Endothelial cell (in vitro differentiated cells): ENCODE measurements around the gene RABGAP1. TPM values are rescaled to one million over a fixed set of nuclear protein-coding genes. Genes with fewer than 3 reads are reported as not detected.

Experiments used
- DNase-seq: peaks from one replicate; pipeline ENCODE4 v3.0.0; 2021; ENCODE audit warnings: low spot score
- H3K27ac Mint-ChIP-seq: one replicate; pipeline ENCODE4 v1.8.0; 2021; ENCODE audit warnings: mixed read lengths, inconsistent platforms; ENCODE audit not compliant: unreplicated experiment
- H3K27me3 Mint-ChIP-seq: one replicate; pipeline ENCODE4 v1.8.0; 2021; ENCODE audit warnings: mild to moderate bottlenecking, moderate library complexity, mixed read lengths, inconsistent platforms; ENCODE audit not compliant: unreplicated experiment
- H3K36me3 Mint-ChIP-seq: one replicate; pipeline ENCODE4 v1.8.0; 2021; ENCODE audit warnings: mild to moderate bottlenecking, low read depth, mixed read lengths, inconsistent platforms; ENCODE audit not compliant: unreplicated experiment
- H3K4me1 Mint-ChIP-seq: one replicate; pipeline ENCODE4 v1.8.0; 2021; ENCODE audit warnings: mild to moderate bottlenecking, mixed read lengths, inconsistent platforms; ENCODE audit not compliant: unreplicated experiment
- H3K4me3 Mint-ChIP-seq: one replicate; pipeline ENCODE4 v1.8.0; 2021; ENCODE audit warnings: mild to moderate bottlenecking, mixed read lengths, inconsistent platforms; ENCODE audit not compliant: unreplicated experiment
- H3K9me3 Mint-ChIP-seq: one replicate; pipeline ENCODE4 v1.8.0; 2021; ENCODE audit warnings: mixed read lengths, inconsistent platforms; ENCODE audit not compliant: unreplicated experiment
- CTCF ChIP-seq: fragments of 200-600 bp; sonication (generic); IDR thresholded peaks from one replicate; pipeline ENCODE4 v1.5.0; 2021; ENCODE audit warnings: antibody characterized with exemption; ENCODE audit not compliant: unreplicated experiment
- total RNA-seq: library from RNA; stranded (reverse); fragmentation: NEBNext Ultra II Directional; extraction: Animal tissue kit (Norgen Biotek cat#: 25700); gene quantifications from one replicate; pipeline ENCODE4 v1.2.1, GENCODE V29; 2021; ENCODE audit not compliant: unreplicated experiment

The RABGAP1 gene
- total RNA-seq, 1 donor from 2014 or later, result 58.2 TPM

- no peaks in the 10 kb centered on the region for H3K9me3 Mint-ChIP-seq
- H3K27ac Mint-ChIP-seq, result no peak overlapping the region
- no peak for TF ChIP-seq CTCF
- no peaks in the 10 kb centered on the region for H3K27me3 Mint-ChIP-seq
- peaks cover 6% of the 10 kb centered on the region for H3K36me3 Mint-ChIP-seq
- no peaks in the 10 kb centered on the region for H3K4me1 Mint-ChIP-seq
- H3K4me3 Mint-ChIP-seq, result no peak overlapping the region
- no peak for DNase-seq
These were observed 194.6 kb downstream of the RABGAP1 start for GRCh38 chr9:123135430-123135829.

- H3K36me3 Mint-ChIP-seq, result peaks cover 6% of the 10 kb centered on the region
- H3K27me3 Mint-ChIP-seq, result no peaks in the 10 kb centered on the region
- no peak overlapping the region for H3K4me3 Mint-ChIP-seq
- DNase-seq, result no peak
- no peak for TF ChIP-seq CTCF
- H3K9me3 Mint-ChIP-seq, result no peaks in the 10 kb centered on the region
- no peak overlapping the region for H3K27ac Mint-ChIP-seq
- H3K4me1 Mint-ChIP-seq, result peaks cover 4% of the 10 kb centered on the region
These were observed 197.3 kb downstream of the RABGAP1 start for GRCh38 chr9:123138163-123138562.

- H3K27ac Mint-ChIP-seq, result no peak overlapping the region
- H3K9me3 Mint-ChIP-seq, result no peaks in the 10 kb centered on the region
- H3K4me3 Mint-ChIP-seq, result no peak overlapping the region
- no peaks in the 10 kb centered on the region for H3K4me1 Mint-ChIP-seq
- peaks cover 9% of the 10 kb centered on the region for H3K36me3 Mint-ChIP-seq
- TF ChIP-seq CTCF, result no peak
- no peaks in the 10 kb centered on the region for H3K27me3 Mint-ChIP-seq
- no peak for DNase-seq
These were observed 208.2 kb downstream of the RABGAP1 start for GRCh38 chr9:123149067-123149466.

GRCh38 chr9:123150708-123151503, 210.1 kb downstream of the RABGAP1 start:
- H3K4me1 Mint-ChIP-seq, result no peaks in the 10 kb centered on the region
- no peak overlapping the region for H3K4me3 Mint-ChIP-seq
- no peak overlapping the region for H3K27ac Mint-ChIP-seq
- TF ChIP-seq CTCF, result no peak
- DNase-seq, result no peak
- H3K27me3 Mint-ChIP-seq, result no peaks in the 10 kb centered on the region
- no peaks in the 10 kb centered on the region for H3K9me3 Mint-ChIP-seq
- H3K36me3 Mint-ChIP-seq, result peaks cover 2% of the 10 kb centered on the region

Other genes with a start within 250 kb of the RABGAP1 start
- gene OR1L4, start 217.0 kb upstream of the RABGAP1 start, total RNA-seq, result not detected
- not detected for gene OR1L6, start 198.7 kb upstream of the RABGAP1 start, total RNA-seq
- not detected for gene OR5C1, start 152.1 kb upstream of the RABGAP1 start, total RNA-seq
- not detected for gene OR1K1, start 140.9 kb upstream of the RABGAP1 start, total RNA-seq
- gene PDCL, start 112.4 kb upstream of the RABGAP1 start, total RNA-seq, result 28.4 TPM
- gene RC3H2, start 35.7 kb upstream of the RABGAP1 start, total RNA-seq, result 66.8 TPM
- gene ZBTB6, start 27.7 kb upstream of the RABGAP1 start, total RNA-seq, result 7.4 TPM
- 9.8 TPM for gene ZBTB26, start 9.5 kb upstream of the RABGAP1 start, total RNA-seq
- gene GPR21, start 92.6 kb downstream of the RABGAP1 start, total RNA-seq, result 1.8 TPM